ENCODE measurements around the gene RHOBTB1.

- TF ChIP-seq CTCF (IDR thresholded peaks at IDR 0.05) (no peak), ZFX (IDR thresholded peaks at IDR 0.05; ENCODE audit: borderline replicate concordance) (no peak)
These were observed 66.2 kb downstream of the RHOBTB1 start for GRCh38 chr10:60877777-60878120.

Data from 22Rv1 (cell line).